OCI-LY1 (cell line): ENCODE data around the gene DKK1.

Experiments
- EZH2 ChIP-seq: fragments of 200-600 bp; sonication (generic), shearing (Covaris generic); IDR thresholded peaks from 2 replicates; pipeline ENCODE4 v1.8.0; 2017; ENCODE audit warnings: borderline replicate concordance, mixed run types, mild to moderate bottlenecking, antibody characterized with exemption, low read length, moderate library complexity, mixed read lengths
- TF ChIP-seq, protein P1 (sequence below): fragments of 200-600 bp; sonication (generic), shearing (Covaris generic); IDR thresholded peaks from 2 replicates; pipeline ENCODE4 v1.5.1; 2017; ENCODE audit warnings: mild to moderate bottlenecking, antibody characterized with exemption, low read length, moderate library complexity, mixed read lengths

DNA sequence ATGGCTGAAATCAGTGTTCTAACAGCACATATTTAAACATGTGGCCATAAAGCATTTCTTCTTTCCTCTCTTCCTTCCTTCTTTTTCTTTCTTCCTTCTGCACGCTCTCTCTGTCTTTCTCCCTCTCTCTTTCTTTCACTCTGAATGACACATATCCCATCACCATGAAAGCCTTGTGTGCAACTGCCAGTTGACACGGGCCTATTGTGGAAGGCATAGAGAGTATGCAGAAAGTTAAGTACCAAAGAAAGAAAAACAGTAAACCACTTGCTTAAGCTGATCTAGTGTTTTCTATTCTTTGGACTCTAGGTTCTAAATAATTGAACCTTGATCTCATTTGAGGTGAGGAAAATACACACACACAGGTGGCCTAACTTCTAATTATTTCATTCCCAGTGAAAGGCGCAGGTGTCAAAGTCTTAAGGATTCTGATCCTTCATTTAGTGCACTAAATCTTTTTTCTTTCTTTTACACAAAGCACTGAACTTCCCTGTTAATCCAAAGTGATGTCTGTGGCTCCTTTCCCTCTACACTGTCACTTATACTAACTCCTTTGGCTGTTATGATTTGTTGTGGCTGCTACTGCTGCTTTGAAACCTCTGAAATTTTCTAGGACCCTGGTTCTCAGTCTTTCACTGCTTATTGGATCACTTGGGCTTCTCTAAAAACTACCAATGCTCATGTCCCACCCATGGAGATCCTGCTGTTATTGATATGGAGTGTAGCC, 17.7 kb downstream of the DKK1 start:
- TF ChIP-seq, protein P1, sequence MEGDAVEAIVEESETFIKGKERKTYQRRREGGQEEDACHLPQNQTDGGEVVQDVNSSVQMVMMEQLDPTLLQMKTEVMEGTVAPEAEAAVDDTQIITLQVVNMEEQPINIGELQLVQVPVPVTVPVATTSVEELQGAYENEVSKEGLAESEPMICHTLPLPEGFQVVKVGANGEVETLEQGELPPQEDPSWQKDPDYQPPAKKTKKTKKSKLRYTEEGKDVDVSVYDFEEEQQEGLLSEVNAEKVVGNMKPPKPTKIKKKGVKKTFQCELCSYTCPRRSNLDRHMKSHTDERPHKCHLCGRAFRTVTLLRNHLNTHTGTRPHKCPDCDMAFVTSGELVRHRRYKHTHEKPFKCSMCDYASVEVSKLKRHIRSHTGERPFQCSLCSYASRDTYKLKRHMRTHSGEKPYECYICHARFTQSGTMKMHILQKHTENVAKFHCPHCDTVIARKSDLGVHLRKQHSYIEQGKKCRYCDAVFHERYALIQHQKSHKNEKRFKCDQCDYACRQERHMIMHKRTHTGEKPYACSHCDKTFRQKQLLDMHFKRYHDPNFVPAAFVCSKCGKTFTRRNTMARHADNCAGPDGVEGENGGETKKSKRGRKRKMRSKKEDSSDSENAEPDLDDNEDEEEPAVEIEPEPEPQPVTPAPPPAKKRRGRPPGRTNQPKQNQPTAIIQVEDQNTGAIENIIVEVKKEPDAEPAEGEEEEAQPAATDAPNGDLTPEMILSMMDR, result no peak
- TF ChIP-seq EZH2, result no peak
